Tibial nerve (tissue), 4 donors: ENCODE results near the gene METTL25B.

Experiments used
- EP300 ChIP-seq, 2 donors: sonication (generic); formaldehyde crosslinking; IDR thresholded peaks; one replicate each; pipeline ENCODE4 v1.6.1; 2017; ENCODE audit warnings: antibody characterized with exemption in 2 of 2, mild to moderate bottlenecking in 1 of 2
- TF ChIP-seq, protein P1 (sequence below), 5 experiments: fragments of 200-600 bp in 3 of 5; fragments of 450-650 bp in 2 of 5; sonication (generic) in 3 of 5; IDR thresholded peaks; one replicate each; pipeline ENCODE4 v1.5.1; 2016 to 2019; ENCODE audit warnings: antibody characterized with exemption in 5 of 5, mild to moderate bottlenecking in 3 of 5, moderate library complexity in 2 of 5

GRCh38 chr1:156747742-156748669 is 19.7 kb downstream of the METTL25B start:
- no peak for TF ChIP-seq EP300 (IDR thresholded peaks at IDR 0.05)
- TF ChIP-seq, protein P1, sequence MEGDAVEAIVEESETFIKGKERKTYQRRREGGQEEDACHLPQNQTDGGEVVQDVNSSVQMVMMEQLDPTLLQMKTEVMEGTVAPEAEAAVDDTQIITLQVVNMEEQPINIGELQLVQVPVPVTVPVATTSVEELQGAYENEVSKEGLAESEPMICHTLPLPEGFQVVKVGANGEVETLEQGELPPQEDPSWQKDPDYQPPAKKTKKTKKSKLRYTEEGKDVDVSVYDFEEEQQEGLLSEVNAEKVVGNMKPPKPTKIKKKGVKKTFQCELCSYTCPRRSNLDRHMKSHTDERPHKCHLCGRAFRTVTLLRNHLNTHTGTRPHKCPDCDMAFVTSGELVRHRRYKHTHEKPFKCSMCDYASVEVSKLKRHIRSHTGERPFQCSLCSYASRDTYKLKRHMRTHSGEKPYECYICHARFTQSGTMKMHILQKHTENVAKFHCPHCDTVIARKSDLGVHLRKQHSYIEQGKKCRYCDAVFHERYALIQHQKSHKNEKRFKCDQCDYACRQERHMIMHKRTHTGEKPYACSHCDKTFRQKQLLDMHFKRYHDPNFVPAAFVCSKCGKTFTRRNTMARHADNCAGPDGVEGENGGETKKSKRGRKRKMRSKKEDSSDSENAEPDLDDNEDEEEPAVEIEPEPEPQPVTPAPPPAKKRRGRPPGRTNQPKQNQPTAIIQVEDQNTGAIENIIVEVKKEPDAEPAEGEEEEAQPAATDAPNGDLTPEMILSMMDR (IDR thresholded peaks at IDR 0.05) = no peak
